Islet precursor cell (in vitro differentiated cells): ENCODE measurements around the gene ETV6.
A peak's percentile ranks its signal among the peaks of the same experiment; 100 is the strongest.

Experiments used
- DNase-seq: peaks from one replicate; pipeline ENCODE4 v3.0.0-alpha.2; 2018

ETV6 gene

DNA sequence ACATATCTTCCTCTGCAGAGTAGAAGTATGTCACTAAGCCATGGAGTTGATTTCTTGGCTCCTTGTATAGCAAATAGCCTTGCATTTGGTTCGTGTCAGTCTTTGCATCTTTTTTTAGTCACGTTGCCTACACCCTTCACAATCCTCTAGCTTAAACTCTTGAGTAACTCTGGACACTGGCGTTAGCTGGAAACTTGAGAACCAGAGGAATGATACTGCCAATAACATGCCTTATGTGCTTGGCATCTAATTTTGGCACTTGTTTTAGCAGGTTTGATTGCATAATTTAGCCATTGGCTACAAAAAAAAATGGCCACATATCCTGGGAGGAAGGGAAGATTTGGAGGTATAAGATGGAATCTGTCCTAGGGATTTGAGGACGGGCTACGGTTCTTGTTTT, 136.2 kb downstream of the ETV6 start:
- DNase-seq = no peak

DNA sequence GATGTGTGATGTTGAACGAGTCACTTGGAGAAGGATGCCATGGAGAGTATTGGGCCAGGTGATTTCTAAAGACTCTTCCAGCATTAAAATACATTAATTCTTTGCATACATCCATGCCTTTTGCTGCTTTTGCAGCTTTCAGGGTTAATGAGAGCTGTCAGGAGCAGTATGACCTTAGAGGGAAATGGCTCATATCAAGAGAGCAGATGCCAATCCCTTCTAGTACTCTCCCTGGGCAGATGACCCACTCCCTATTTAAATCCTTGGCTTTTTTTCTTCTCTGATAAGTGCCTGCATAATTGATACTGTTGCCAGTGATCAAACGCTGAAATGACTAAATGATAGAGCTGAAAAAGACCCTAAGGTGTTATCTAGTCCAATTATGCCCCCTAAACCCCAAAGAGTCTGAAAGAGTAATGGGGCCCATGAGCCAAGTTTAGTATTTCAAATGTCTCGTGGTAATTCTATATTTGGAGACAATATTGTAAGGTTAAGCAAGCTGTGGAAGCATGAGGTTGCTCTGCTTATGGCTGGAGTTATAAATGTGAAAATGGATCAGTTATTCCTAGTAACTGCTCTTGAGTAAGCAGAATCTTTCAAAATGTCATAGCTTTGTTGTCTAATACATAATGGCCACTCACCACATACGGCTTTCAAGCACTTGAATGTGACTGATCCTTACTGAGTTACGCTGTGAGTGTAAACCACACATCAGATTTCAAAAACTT, 137.3 kb downstream of the ETV6 start:
- DNase-seq = no peak

DNA sequence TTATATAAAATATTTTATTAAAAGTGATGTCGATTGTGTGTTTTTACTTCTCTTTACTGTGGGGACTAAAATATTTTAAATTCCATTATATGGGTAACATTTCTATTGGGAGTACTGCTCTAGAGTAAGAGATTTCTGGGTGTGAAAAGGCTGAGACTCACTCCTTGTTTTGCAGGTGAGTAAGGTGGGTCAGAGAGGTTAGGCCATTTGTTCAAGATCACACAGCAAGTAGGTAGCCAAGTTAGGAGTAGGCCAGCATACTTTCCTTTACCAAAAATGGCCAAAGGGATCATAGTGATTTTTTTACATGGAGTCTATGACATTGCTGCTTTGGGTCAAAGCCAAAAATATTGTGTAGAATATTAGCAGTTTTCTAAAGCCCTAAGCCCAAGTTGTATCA, 138.0 kb downstream of the ETV6 start:
- DNase-seq = no peak

DNA sequence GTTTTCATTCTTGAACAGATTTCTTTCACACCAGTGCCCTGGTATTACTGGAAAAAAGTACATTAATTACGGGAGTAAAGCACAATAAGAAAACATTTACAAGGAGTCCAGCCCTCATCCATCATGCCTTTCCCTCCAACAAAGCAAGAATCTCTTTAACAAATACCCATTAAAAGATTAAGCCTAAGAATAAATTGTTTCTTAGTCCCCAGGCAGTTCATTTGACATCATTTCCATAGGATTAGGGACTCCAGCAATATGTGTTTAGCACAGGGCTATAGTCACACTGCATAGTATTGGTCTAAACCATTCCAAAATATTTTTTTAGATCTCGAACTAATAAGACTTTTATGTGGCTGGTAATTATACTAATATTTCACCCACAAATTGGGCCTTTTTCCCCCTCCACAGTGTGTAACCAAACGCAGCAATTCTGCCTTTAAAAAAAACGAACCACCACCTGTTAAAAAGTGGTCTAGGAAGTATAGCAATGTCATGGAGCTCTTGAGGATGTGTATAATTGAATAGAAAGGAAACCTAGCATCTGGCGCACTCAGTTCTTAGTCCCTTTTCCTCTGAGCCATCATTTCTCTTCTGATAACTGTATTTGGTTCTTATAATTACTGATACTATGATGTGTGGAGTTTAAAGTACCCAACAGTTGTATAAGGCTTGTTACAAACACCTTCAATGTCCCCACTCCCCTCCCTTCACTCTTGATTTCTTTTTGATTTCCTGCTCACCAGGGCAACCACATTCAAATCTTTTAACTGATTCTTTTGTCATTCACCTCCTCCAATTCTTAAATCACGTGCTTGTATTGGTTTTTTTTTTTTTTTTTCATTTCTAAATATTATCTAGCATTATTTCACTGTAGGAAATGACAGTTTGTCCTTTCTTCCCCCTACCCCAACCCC, 138.7 kb downstream of the ETV6 start:
- DNase-seq = no peak

DNA sequence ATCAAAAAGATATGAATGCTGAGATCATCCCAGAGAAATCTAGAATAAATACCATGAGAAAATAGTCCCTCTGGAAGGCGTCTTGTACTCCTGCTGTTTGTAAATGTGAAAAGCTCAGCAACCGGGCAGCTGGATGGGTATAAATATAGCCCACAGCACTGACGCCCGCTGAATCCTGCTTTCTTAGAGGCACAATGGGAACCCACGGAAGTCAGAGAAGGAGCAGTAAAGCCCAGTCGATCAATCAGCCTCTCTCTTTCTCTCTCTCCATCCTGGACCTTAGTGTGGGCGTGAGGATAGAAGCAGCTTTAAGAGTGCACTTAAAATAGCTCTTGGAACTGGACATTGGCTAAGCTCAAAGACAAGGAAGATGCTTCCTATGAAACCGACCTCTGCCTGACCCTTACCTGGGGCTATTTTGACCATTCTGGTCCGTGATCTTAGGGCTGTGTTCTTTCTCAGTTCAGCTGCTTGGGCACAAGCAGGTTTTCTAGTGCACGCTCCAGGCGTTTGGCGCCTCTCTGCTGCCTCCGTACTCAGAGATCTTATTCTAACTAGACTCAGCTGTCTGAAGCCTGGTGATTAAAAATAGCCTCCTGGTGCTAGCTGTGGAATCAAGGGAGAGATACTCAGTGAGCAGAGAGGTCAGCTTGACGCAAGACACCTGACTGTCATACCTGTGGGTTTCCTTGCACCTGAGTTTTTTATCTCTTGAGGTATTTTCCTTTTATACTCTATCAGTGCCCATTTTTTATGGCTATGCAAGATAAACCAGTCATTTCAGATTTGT, 144.6 kb downstream of the ETV6 start:
- DNase-seq = no peak

DNA sequence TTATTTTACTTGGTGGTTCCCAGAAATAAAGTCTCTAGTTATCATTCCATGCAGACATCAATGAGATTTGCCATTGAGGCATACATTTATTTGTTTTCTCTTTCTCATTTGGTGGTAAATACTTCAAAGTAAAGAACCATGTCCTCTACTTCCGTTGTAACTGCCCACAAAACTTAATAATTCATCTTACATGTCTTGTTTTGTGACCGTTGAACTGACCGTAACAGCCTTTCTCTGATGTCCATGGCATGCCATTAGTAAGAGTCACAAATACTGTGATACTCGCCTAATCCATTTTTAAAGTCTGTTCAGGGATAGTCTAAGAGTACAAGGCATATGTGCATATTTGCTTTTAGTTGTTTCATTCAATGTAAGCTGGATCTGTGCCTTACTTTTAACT, 145.3 kb downstream of the ETV6 start:
- DNase-seq = no peak

DNA sequence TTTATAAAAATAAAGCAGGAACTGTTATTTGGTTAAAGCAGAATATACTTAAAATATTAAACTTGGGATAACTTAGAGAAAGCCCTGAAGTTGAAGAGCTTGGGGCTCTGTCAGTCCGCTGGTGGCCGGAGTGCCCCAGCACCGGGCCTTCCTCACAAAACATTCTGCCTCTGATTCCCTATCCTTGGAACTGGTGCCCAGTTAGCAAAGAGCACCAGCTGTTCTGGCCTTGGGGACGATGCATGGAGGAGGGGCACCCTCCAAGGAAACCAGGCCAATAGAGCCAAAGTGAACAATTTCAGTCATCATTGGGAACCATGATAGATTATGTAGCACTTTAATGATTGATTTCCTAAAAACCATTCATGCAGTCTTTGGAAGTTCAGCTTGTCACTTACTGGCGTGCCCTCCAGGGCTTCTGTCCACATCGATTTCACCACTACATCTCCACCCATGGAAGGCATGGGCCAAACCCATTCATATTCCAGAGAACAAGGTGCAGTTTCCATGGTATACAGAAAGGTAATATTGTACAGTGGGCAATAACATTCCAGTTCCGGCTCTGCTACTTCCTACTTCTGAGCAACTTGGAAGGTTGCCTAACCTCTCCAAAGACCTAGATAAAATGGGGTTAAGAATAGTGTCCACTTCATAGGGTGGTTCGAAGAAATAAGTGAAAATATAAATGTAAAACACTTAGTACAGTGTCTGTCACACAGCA, 145.9 kb downstream of the ETV6 start:
- DNase-seq = no peak

DNA sequence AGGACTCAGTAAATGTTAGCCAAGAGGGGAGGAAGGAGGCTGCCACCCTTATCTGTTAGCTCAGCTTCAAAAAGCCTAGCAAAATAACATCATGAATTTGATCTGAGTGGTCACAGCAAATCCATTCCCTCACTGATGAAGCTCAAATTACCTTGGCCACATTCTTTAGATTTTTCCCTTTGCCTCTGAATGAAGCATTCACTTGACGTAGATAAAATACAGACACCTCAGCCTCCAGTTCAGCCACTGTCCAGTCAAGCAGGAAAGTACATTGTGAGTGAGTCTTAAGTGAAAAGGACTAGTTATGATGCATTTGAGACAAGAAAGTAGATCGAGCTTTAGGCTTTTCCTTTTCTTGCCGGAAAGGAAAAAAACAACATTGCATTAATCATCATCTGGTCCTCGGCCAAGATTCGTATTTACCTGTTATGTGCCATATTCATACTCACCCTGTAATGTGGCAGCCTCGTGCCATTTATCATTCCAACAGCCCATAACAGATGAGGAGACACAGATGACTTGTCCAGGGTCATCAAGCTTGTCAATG, 146.5 kb downstream of the ETV6 start:
- DNase-seq = peak; percentile 77

DNA sequence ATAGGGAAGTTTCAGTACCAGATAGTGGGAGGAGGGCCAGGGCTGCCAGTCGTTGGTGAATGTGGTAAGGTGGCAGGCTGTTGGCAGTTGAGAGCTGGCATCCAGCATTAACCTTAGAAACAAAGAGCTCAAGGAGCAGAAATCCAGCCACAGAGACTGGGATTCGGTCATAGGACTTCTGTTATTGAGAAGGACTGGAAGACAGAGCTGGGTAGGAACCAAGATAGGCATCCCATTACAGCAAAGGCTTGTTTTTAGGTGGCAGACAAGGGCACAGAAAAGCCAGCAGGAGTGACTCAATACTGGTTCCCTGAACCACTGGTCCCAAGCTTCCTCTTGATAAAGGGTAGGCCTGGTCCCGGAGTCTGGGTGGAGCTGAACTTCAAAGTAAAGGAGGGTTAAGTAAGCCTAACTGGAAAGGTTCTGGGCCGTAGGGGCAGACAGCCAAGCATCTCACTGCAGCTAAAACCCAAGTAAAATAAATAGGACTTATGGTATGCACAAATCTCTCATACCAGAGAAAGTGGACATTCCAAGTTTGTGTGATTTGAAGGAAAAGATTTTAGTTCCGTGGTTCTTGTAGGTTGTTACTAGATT, 147.9 kb downstream of the ETV6 start:
- DNase-seq = peak; percentile 76

DNA sequence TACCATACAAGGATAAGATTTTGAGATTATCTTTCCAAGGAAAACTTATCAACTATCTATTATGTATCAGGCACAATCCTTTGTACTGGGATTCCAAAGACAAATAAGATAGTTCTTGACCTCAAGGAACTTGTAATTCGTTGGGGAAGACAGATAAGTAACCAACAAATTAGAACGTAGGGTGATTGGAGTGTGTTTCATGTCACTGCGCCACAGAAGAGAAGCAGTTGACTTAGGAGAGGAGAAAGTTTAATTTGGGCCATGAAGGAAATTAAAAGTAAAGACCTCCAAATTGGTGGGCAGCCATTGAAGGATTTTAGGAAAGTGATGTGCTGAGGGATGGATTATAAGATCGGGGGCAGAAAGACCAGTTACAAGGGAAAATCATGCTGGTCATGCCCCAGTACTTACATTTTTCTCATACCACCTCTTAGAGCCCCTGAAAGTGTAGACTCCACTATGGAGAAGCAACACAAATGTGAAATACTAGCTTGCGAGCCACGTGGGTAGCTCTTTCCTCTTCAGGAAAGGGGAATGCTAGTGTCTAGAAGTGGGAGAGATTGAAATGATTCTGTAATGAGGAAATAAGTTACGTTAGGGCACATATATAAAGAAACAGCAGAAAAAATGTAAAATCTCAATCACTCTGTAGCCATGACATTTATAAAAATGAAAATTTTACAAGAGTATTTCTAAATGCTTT, 148.7 kb downstream of the ETV6 start:
- no peak for DNase-seq

DNA sequence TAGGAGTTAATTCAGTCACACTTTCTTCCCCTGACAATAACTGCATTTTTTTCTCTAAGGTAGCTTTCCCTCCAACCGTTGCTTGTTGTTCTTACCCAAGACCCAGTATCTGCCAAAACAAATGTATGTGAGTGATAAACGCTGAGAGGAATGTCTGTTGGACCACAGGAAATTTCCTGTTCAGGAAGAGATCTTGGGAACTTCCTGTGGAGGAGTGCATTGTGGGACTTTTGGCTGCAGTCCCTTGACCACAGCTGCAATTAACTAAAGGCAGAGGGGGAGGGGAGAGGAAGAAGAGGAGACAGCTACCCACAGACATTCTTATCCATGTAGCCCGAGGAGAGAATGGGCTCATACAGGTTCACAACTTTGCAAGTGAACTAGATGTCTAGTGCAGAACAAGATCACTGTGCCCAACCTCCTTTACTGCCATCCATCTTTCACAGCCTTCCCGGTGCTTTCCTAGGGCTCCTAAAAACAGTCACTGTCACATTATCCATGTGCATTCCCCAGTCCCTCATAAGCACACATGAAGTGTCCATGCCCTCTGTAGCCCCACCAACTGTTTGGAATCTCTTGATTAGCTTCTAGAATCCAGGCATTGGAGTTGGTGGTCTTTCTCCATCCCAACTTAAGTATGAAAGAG, 149.5 kb downstream of the ETV6 start:
- DNase-seq = peak; percentile 74

DNA sequence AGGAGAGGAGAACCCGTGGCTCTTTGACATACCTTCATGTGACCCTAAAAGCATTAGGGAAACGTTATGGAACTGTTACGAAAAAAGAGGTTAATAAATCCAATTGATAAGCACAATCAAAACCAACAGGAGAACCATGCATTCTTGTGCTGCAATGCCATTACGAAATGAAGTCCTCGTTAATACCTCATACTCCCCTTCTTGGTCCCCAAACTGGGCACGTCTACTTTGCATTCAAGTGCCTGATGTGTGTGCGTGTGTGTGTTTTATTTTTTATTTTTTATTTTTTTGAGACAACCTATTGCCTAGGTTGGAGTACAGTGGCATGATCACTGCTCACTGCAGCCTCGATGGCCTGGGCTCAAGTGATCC, 150.0 kb downstream of the ETV6 start:
- DNase-seq = no peak

DNA sequence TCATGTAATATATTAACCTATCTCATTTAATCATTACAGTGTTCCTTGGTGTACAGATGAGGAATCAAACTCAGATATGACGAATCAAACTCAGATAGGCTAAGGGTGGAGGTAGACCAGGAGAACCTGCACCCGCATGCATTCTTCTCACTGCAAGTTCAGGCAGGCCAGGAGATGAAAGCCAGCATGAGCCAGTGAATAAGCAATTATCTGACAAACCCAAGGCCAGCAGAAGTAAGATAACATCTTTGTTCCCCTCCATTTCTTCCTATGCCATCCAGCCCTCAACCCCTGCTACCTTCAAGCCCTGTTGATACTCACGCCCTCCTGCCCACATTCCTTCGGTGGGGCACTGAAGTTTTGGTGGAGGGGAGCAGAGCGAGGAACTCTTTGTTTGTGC, 152.2 kb downstream of the ETV6 start:
- DNase-seq = no peak

DNA sequence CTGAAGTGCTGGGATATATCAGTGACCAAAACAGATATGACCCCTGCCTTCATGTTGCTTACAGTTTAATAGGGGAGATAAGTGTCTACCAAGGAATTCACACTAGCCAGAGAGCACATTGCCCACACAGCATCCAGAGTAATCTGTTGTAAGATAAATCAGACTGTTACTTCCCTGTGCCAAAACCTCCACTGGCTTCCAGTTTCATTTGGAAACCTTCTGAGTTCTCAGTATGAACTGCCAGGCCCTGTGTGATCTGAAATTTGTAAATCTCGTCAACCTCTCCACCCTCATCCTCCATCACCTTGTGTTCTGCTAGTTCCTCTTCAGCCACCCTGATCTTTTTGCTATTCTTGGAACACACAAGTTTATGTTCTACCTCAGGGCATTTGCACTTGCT, 154.7 kb downstream of the ETV6 start:
- no peak for DNase-seq

DNA sequence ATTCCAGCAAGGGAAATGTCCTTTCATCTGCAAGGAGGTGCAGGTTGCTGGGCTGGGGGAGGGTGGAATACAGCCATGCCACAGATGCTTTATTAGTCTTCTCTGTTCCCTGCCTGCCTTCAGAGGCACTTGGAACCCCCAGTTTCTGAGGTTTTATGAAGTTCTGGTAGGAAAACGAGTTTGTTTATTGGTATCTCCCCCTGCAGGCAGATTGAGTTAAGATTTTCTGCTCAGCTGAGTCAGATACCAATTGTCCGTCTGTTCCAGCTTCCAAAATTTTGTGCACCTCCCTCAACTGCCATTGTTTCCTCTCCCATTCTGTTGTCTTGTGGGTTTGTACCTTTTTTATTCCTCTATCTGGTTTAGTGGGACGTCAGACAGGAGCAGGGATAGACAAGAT, 155.6 kb downstream of the ETV6 start:
- DNase-seq = no peak

DNA sequence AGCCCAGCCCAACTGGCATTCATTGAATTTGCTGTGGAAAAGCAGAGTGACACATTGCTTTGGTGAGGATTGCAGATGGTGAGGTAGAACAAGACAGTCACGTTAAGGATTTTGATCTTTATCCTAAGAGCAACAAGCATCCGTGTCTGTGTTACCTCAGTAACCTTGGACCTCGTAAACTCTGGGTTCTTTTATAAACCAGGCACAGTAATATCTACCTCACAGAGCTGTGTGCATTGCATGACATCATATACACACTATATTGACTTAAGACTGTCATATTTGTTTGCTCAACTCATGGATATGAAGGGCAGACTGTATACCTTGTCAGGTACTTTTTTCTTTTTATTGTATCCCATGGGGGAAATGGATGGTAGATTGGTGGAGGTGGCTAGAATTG, 156.2 kb downstream of the ETV6 start:
- DNase-seq = no peak

DNA sequence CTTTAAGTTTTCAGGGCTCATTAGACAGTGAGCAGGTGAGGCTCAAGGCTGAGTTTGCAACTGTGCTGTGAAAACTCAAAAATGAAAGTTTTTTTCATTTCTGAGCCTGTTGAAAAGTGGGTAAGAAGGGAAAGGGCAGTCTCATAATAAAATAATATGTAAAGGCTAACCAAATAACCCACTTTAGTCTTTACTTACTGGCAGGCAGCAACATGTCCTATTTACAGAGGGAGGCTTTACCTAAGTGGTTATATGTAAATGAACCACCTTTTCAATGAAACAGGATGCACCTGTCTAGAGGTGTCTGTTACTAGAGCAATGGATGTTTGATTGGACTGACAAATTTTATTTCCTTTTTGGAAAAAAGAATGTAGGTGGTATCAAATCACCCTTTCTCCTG, 158.0 kb downstream of the ETV6 start:
- no peak for DNase-seq

DNA sequence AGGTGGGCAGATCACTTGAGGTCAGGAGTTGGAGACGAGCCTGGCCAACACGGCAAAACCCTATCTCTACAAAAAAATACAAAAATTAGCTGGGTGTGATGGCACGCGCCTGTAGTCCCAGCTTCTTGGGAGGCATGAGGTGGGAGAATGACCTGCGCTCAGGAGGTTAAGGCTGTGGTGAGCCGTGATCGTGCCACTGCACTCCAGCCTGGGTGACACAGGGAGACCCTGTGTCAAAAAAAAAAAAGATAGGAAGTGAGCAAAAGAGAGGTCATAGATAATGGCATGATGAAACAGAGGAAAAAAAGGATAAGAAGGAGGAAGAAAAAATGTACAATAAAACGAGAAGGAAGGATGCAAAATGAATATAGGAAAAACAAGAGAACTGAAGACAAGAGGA, 159.5 kb downstream of the ETV6 start:
- DNase-seq = no peak

DNA sequence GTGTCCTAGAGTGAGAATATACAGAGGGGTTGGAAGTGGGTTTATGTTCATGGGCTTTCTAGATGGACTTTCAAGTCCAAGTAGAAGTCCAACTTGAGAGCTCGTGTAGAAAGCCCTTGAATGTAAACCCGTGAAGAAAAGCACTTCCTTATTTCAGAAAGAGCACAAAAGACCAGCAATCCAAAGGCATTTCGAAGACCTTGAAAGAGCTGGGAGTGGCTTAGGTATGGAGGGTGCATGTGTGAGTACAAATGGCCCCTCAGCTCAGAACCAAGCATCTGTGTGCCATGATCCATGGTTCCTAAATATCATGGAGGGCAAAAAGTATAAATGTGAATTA, 160.7 kb downstream of the ETV6 start:
- DNase-seq = no peak

DNA sequence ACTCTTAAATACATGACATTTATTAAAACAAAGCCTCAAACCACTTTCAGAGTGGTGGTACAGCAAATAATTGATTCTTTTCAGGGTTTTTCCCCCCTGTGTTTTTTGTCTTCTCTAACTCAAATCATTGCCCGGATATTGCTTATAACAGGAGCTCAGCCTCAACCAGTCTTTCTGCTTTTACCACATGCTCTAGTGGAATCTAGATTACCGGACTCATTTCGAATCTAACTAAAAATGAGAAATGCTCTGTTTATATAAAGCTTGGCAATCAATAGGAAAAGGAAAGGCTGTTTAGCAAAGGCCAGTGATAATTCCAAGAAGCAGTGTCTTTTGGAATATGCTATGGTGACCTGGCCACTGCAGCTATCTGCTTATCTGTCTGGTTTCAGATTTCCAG, 161.5 kb downstream of the ETV6 start:
- DNase-seq = no peak

DNA sequence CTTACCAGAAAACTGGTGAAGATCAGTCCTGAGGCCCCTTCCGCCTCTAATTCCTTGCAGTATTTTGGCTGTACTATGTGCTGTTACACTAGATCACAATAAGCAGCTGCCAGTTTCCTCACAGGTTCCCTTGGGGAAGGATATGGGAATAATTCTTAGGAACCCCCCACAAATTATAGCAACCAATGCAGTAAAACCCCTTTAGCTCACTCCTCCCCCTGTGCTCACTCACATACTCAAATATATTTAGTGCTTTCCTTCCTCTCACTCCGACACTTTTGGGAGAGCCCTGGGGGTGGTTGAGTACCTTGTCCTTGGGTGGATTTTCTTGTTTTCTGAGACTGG, 162.7 kb downstream of the ETV6 start:
- no peak for DNase-seq
